HL-60 (cell line): Measurements from ENCODE around the gene MYH9.

Experiments
- POLR2AphosphoS5 ChIP-seq: IDR thresholded peaks from 2 replicates; pipeline ENCODE4 v1.6.1; 2012; ENCODE audit warnings: low read depth
- TF ChIP-seq, protein P1 (sequence below): IDR thresholded peaks from one replicate; pipeline ENCODE4 v1.5.1; 2011; ENCODE audit warnings: low read length, control low read depth, inconsistent platforms; ENCODE audit not compliant: insufficient read depth
- TF ChIP-seq, protein P2 (sequence below): IDR thresholded peaks from 2 replicates; pipeline ENCODE4 v1.6.1; 2012; ENCODE audit warnings: low read depth; ENCODE audit not compliant: insufficient replicate concordance

DNA sequence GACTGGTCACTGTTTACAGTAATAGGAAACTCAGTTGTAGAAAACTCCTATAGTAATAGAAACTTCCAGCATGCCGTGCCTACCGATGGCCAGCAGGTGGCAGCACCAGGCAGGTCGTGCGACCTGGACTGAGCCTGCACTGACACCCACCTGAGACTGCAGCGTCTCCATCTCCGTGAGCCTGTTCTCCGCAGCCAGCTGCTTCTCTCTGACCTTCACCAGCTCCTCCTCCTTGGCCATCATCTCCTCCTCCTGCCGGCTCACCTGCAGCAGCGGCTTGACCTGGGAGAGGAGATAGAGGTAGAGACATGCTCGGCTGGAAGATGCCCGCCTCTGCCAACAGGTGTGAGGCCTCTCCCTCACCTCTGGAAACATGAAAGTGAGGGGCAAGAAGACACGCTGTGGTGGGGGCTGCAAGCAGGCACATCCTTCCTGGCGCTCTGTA, 86.4 kb downstream of the MYH9 start:
- TF ChIP-seq, protein P1, sequence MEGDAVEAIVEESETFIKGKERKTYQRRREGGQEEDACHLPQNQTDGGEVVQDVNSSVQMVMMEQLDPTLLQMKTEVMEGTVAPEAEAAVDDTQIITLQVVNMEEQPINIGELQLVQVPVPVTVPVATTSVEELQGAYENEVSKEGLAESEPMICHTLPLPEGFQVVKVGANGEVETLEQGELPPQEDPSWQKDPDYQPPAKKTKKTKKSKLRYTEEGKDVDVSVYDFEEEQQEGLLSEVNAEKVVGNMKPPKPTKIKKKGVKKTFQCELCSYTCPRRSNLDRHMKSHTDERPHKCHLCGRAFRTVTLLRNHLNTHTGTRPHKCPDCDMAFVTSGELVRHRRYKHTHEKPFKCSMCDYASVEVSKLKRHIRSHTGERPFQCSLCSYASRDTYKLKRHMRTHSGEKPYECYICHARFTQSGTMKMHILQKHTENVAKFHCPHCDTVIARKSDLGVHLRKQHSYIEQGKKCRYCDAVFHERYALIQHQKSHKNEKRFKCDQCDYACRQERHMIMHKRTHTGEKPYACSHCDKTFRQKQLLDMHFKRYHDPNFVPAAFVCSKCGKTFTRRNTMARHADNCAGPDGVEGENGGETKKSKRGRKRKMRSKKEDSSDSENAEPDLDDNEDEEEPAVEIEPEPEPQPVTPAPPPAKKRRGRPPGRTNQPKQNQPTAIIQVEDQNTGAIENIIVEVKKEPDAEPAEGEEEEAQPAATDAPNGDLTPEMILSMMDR: peak; percentile 96
- peak; percentile 29; the same call in 1 of the 2 replicates for TF ChIP-seq POLR2AphosphoS5
- TF ChIP-seq, protein P2, sequence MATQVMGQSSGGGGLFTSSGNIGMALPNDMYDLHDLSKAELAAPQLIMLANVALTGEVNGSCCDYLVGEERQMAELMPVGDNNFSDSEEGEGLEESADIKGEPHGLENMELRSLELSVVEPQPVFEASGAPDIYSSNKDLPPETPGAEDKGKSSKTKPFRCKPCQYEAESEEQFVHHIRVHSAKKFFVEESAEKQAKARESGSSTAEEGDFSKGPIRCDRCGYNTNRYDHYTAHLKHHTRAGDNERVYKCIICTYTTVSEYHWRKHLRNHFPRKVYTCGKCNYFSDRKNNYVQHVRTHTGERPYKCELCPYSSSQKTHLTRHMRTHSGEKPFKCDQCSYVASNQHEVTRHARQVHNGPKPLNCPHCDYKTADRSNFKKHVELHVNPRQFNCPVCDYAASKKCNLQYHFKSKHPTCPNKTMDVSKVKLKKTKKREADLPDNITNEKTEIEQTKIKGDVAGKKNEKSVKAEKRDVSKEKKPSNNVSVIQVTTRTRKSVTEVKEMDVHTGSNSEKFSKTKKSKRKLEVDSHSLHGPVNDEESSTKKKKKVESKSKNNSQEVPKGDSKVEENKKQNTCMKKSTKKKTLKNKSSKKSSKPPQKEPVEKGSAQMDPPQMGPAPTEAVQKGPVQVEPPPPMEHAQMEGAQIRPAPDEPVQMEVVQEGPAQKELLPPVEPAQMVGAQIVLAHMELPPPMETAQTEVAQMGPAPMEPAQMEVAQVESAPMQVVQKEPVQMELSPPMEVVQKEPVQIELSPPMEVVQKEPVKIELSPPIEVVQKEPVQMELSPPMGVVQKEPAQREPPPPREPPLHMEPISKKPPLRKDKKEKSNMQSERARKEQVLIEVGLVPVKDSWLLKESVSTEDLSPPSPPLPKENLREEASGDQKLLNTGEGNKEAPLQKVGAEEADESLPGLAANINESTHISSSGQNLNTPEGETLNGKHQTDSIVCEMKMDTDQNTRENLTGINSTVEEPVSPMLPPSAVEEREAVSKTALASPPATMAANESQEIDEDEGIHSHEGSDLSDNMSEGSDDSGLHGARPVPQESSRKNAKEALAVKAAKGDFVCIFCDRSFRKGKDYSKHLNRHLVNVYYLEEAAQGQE: no peak
